ENCODE data around the gene CELSR1.
"Not testable (repeated sequence)": the region's sequence is repeated elsewhere in the genome, so short reads cannot be mapped to it uniquely, and the experiment has no call there.

The CELSR1 gene

GRCh38 chr22:46419754-46420571 is 117.5 kb downstream of the CELSR1 start:
- no peak for DNase-seq (ENCODE audit: low read depth)

DNA sequence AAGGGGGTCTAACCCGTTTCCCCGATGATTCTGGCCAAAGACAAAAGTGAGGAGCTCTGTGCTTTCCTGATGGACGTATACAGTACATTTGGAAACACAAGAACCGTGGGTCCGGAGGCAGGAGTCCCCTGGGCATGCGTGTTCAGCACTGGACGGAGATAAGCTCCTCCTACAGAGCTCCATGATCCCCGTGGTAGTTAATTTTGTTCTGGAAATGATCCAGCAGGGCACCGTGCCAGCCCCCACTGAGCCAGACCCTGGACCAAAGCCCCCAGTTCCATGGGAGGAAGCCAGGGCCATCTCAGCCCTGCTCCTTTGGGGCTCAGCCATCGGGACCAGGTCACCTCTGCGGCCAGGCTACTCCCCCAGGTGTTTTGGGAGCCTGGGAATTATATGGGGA is 118.6 kb downstream of the CELSR1 start:
- no peak for DNase-seq (ENCODE audit: low read depth)

DNA sequence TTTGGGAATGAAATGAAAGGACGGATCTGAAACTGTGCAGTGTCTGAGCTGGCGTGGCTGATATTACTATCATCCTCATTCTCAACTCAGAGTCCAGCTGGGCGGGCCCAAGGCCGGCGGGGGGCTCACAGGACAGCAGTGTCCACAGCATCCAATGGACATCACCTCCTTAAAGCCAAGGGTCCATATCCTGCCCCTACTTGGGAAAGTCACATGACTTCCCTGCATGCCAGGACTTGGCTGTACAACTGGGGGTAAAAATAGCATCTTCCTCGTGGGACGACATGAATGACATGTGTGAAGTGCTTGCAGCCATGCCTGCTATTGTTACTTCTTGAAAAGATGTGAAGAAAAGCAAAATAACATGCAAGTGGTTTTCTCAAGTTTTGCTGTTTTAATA is 119.7 kb downstream of the CELSR1 start:
- no peak for DNase-seq (ENCODE audit: low read depth)

GRCh38 chr22:46416891-46417580 is 120.4 kb downstream of the CELSR1 start:
- DNase-seq (ENCODE audit: low read depth), result no peak

- DNase-seq (ENCODE audit: low read depth), result no peak
Measured at GRCh38 chr22:46416520-46416871, 120.9 kb downstream of the CELSR1 start.

DNA sequence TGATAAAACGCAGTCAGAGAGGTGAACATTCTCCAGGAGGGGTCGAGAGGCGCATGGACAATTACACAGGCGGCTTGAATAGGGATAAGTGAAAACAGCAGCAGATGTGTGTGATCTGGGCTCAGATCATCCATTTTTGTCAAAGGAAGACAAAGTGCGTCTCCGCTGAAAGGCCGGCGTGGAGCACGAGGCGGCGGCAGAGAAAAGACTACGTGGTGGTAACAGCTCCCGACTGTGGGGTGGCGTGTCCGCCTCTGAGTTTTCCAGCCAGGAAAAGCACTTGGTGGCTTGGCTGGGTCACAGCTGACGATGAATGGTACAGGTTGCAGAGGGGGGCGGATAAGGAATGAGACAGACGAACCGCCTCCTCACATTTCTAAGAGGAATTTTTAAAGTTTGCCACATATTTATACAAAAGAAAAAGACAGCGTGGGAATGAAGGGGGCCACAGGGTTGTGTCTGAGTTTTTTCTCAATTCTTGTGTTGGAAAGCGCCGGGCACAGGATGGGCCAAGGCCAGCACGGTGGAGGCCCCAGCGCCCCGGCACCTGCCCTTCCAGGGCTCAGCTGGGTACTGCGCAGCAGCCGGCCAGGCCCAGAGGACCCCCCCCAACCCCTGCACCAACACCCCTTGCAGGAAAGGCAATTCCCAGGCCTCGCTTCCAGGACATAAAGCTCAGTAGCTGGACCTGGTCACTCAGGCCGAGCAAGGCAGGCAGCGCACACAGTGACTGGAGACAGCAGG is 121.5 kb downstream of the CELSR1 start:
- DNase-seq (ENCODE audit: low read depth), result no peak

DNA sequence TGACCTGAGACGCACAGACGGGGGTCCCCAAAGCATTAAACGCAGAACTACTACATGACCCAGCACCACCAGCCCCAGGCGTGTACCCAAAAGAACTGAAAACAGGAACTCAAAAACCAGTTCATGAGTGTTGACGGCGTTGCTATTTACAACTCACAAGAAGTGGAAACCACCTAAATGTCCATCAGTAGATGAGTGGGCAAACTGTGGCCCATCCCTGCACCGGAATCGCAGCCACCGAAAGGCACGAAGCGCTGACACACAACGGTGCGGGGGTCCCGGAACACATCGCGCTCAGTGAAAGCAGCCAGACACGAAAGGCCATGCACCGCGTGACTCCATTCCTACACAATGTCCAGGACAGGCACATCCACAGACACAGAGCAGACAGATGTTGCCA is 122.7 kb downstream of the CELSR1 start:
- DNase-seq (ENCODE audit: low read depth), result no peak

- DNase-seq (ENCODE audit: low read depth), result no peak
Measured at GRCh38 chr22:46413725-46414379, 123.6 kb downstream of the CELSR1 start.

DNA sequence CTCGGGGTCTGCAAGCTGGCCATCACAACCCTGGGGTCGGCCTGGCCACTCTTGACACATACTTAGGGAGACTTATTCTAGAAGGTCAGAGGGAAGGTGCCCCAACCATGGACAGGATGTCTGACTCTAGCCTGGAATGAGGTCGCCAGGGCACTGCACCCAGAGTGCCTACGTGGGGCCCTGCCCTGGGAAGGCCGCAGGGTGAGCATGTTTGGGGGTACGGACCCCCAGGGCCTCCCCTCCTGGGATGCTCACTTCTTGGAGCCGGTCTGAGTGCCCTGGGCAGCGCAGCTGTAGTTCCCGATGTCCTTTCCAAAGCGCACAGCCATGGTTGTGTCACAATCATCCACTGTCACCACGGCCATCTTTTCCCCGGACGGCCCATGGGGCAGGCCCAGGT is 126.1 kb downstream of the CELSR1 start:
- no peak for DNase-seq (ENCODE audit: low read depth)

DNA sequence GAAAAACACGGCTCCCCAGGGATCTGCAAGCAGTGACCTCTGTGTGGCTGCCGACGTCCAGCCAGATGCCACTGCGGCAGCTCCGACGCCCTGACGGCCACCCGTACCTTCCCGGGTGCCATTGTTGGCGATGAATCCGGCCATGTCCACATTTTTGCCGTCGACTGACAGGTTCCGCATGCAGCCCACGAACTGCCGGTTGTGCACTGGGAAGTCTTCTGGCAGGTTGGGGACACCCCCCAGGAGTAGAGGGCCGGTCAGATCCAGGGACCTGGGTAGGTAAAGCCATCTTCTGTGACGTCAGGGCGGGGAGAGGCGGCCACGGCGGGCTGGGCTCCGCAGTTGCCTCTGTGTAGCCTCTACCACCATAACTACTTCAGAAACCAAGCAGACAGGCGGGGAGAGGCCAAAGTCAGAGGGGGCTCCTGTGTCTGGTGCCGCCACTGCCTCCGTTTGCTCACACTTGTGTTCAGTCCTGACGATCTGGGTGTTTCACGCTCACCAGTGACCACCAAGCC is 127.1 kb downstream of the CELSR1 start:
- DNase-seq (ENCODE audit: low read depth), result no peak

GRCh38 chr22:46409631-46410210 is 127.7 kb downstream of the CELSR1 start:
- DNase-seq (ENCODE audit: low read depth), result no peak

DNA sequence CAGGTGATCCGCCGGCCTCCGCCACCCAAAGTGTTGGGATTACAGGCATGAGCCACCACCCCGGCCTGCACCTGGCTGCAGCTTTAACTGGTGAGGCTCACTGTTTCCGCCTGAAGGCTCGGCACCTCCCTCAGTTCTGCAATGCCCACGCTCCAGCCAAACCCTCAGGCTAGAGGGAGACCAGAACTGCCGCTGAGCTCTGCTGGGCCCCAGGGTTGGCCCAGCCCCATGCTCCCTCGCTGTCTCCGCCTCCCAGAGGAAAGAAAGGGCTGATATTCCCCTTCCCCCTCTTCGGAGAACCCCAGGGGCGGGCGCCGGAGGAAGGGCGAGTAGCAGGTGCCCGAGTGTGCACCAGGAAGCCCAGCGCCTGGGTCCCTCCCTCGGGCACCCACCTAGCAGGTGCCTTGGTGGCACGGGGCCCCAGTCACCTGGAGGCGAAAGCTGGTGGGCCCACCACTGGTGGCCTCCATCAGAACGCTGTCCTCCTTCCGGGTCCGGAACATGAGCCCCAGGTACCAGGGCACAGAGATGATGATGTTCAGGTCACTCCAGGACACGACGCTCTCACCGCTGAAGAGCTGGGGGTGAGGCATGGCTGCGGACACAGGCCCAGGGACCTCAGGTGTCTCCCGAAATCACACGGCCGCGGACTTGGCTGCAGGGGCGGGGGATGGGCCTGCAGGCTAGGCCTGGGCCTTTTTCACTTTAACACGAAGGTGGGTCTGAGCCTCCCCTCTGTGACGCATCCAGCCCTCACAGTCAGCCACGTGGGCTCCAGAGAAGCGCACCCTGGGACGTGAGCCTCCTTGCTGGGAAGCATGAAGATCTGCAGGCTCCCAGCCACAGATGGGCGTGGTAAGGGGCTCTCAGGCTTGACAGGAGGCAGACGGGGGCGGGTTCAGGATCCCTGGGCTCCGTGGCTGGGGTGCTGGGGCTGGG is 128.6 kb downstream of the CELSR1 start:
- no peak for DNase-seq (ENCODE audit: low read depth)

- no peak for DNase-seq (ENCODE audit: low read depth)
Measured at GRCh38 chr22:46407748-46408147, 129.7 kb downstream of the CELSR1 start.

DNA sequence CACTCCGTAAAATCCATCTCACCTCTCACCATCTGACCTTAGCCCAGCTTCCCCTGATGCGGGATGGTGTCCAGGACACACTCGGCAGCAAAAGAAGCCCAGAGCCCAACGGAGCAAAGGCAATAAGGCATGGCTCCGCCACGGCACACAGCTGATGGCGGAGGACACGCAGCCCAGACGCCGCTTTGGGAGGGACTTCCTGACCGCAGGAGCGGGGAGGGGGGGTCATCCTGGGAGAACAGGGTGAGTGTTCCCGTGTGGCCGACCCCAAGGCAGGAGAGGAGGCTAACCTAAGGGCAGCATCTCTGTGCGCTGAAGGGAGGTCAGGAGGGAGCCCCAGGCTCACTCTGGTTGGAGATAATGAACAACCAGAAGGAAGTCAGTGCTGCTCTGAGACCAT is 130.6 kb downstream of the CELSR1 start:
- DNase-seq (ENCODE audit: low read depth), result no peak

GRCh38 chr22:46406349-46406748 is 131.1 kb downstream of the CELSR1 start:
- DNase-seq (ENCODE audit: low read depth), result no peak

GRCh38 chr22:46405901-46406300 is 131.5 kb downstream of the CELSR1 start:
- no peak for DNase-seq (ENCODE audit: low read depth)

- not testable (repeated sequence) for DNase-seq (ENCODE audit: low read depth)
Measured at GRCh38 chr22:46403880-46404279, 133.5 kb downstream of the CELSR1 start.

GRCh38 chr22:46402505-46402904 is 134.9 kb downstream of the CELSR1 start:
- DNase-seq (ENCODE audit: low read depth), result no peak

GRCh38 chr22:46401370-46401769 is 136.1 kb downstream of the CELSR1 start:
- DNase-seq (ENCODE audit: low read depth), result no peak

DNA sequence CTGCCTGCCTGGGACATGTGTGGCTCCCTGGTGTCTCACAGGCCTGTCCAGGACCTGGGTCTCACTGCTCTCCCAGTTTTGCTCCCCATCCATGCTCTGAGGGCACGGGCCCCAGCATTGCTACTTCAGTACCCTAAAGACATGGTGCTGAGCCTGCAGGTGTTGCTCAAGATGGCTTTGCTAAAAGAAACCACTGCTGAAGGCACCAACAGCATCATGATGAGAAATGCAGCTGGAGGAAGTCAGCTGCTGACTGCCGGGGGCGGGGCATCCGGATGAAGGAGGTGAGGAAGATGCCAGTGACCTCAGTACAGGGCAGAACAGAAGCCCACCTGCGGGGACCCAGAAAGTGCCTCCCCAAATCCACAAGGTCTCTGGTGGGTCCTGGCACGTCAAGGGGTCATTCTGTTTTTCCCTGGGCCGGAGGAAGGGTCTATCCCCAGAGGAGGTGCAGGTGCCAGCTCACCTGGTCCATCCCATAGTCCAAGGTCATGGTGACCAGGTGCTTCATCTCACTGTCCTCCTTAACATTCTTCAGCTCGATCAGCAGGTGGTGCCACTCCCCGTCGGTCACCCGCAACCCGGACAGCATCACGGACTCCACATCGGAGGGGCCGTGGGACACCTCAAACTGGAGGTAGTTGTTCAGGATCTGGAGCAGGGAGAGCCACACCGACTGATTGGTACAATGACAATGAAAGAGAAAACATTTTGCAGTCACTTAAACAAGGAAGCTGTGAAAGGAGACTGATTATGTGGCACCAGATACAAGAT is 138.0 kb downstream of the CELSR1 start:
- no peak for DNase-seq (ENCODE audit: low read depth)
